ENCODE data around the gene PACRG.

Gene PACRG

GRCh38 chr6:163121270-163121669 lies 393.5 kb downstream of the PACRG start:
- H3K9me3 ChIP-seq (ENCODE audit: insufficient read depth, low read length) = peaks cover 3% of the 10 kb centered on the region; the same call in 1 of the 2 replicates
- no peaks in the 10 kb centered on the region for H3K4me1 ChIP-seq (ENCODE audit: insufficient read depth, insufficient read length)
- H3K9ac ChIP-seq (ENCODE audit: insufficient read length, low read depth) = no peak overlapping the region
- TF ChIP-seq ZNF274 (IDR thresholded peaks at IDR 0.05; ENCODE audit: low read depth, low read length) (no peak), YY1 (IDR thresholded peaks at IDR 0.05; ENCODE audit: insufficient read depth, insufficient read length) (no peak), SUZ12 (IDR thresholded peaks at IDR 0.05; ENCODE audit: extremely low read depth, insufficient read depth, insufficient read length) (no peak)
- no peak for DNase-seq (ENCODE audit: low read depth, low spot score)
- no peaks in the 10 kb centered on the region for H3K36me3 ChIP-seq (ENCODE audit: insufficient read depth, insufficient read length, low read length)
- H3K27me3 ChIP-seq (ENCODE audit: insufficient read depth, insufficient read length) = no peaks in the 10 kb centered on the region
- no peak overlapping the region for H3K4me3 ChIP-seq (ENCODE audit: insufficient read length, low read depth)

GRCh38 chr6:163122365-163122764 lies 394.6 kb downstream of the PACRG start:
- DNase-seq (ENCODE audit: low read depth, low spot score) = no peak
- TF ChIP-seq YY1 (IDR thresholded peaks at IDR 0.05; ENCODE audit: insufficient read depth, insufficient read length) (no peak), ZNF274 (IDR thresholded peaks at IDR 0.05; ENCODE audit: low read depth, low read length) (no peak), SUZ12 (IDR thresholded peaks at IDR 0.05; ENCODE audit: extremely low read depth, insufficient read depth, insufficient read length) (no peak)
- no peaks in the 10 kb centered on the region for H3K4me1 ChIP-seq (ENCODE audit: insufficient read depth, insufficient read length)
- H3K9ac ChIP-seq (ENCODE audit: insufficient read length, low read depth) = no peak overlapping the region
- H3K4me3 ChIP-seq (ENCODE audit: insufficient read length, low read depth) = no peak overlapping the region
- H3K27me3 ChIP-seq (ENCODE audit: insufficient read depth, insufficient read length) = no peaks in the 10 kb centered on the region
- H3K36me3 ChIP-seq (ENCODE audit: insufficient read depth, insufficient read length, low read length) = no peaks in the 10 kb centered on the region
- peaks cover 3% of the 10 kb centered on the region; the same call in 1 of the 2 replicates for H3K9me3 ChIP-seq (ENCODE audit: insufficient read depth, low read length)

GRCh38 chr6:163123098-163123497 lies 395.3 kb downstream of the PACRG start:
- no peaks in the 10 kb centered on the region for H3K27me3 ChIP-seq (ENCODE audit: insufficient read depth, insufficient read length)
- H3K36me3 ChIP-seq (ENCODE audit: insufficient read depth, insufficient read length, low read length) = no peaks in the 10 kb centered on the region
- TF ChIP-seq SUZ12 (IDR thresholded peaks at IDR 0.05; ENCODE audit: extremely low read depth, insufficient read depth, insufficient read length) (no peak), YY1 (IDR thresholded peaks at IDR 0.05; ENCODE audit: insufficient read depth, insufficient read length) (no peak), ZNF274 (IDR thresholded peaks at IDR 0.05; ENCODE audit: low read depth, low read length) (no peak)
- no peaks in the 10 kb centered on the region for H3K4me1 ChIP-seq (ENCODE audit: insufficient read depth, insufficient read length)
- H3K4me3 ChIP-seq (ENCODE audit: insufficient read length, low read depth) = no peak overlapping the region
- no peak overlapping the region for H3K9ac ChIP-seq (ENCODE audit: insufficient read length, low read depth)
- peak; percentile 44 for DNase-seq (ENCODE audit: low read depth, low spot score)
- peaks cover 3% of the 10 kb centered on the region; the same call in 1 of the 2 replicates for H3K9me3 ChIP-seq (ENCODE audit: insufficient read depth, low read length)

GRCh38 chr6:163126741-163127140 lies 399.0 kb downstream of the PACRG start:
- Histone ChIP-seq H3K36me3 (ENCODE audit: insufficient read depth, insufficient read length, low read length) (no peaks in the 10 kb centered on the region), H3K9ac (ENCODE audit: insufficient read length, low read depth) (no peak overlapping the region), H3K4me1 (ENCODE audit: insufficient read depth, insufficient read length) (no peaks in the 10 kb centered on the region), H3K27me3 (ENCODE audit: insufficient read depth, insufficient read length) (no peaks in the 10 kb centered on the region), H3K9me3 (ENCODE audit: insufficient read depth, low read length) (peaks cover 3% of the 10 kb centered on the region; the same call in 1 of the 2 replicates), H3K4me3 (ENCODE audit: insufficient read length, low read depth) (no peak overlapping the region)
- no peak for TF ChIP-seq YY1 (IDR thresholded peaks at IDR 0.05; ENCODE audit: insufficient read depth, insufficient read length)
- TF ChIP-seq ZNF274 (IDR thresholded peaks at IDR 0.05; ENCODE audit: low read depth, low read length) = no peak
- no peak for TF ChIP-seq SUZ12 (IDR thresholded peaks at IDR 0.05; ENCODE audit: extremely low read depth, insufficient read depth, insufficient read length)
- DNase-seq (ENCODE audit: low read depth, low spot score) = no peak

- Histone ChIP-seq H3K4me1 (ENCODE audit: insufficient read depth, insufficient read length) (no peaks in the 10 kb centered on the region), H3K4me3 (ENCODE audit: insufficient read length, low read depth) (no peak overlapping the region), H3K36me3 (ENCODE audit: insufficient read depth, insufficient read length, low read length) (no peaks in the 10 kb centered on the region)
Measured at GRCh38 chr6:163127587-163127986, 399.8 kb downstream of the PACRG start.

GRCh38 chr6:163128324-163128723 lies 400.6 kb downstream of the PACRG start:
- DNase-seq (ENCODE audit: low read depth, low spot score) = no peak
- Histone ChIP-seq H3K27me3 (ENCODE audit: insufficient read depth, insufficient read length) (no peaks in the 10 kb centered on the region), H3K4me3 (ENCODE audit: insufficient read length, low read depth) (no peak overlapping the region), H3K9ac (ENCODE audit: insufficient read length, low read depth) (no peak overlapping the region), H3K36me3 (ENCODE audit: insufficient read depth, insufficient read length, low read length) (no peaks in the 10 kb centered on the region), H3K4me1 (ENCODE audit: insufficient read depth, insufficient read length) (no peaks in the 10 kb centered on the region), H3K9me3 (ENCODE audit: insufficient read depth, low read length) (no peaks in the 10 kb centered on the region)
- TF ChIP-seq SUZ12 (IDR thresholded peaks at IDR 0.05; ENCODE audit: extremely low read depth, insufficient read depth, insufficient read length) (no peak), YY1 (IDR thresholded peaks at IDR 0.05; ENCODE audit: insufficient read depth, insufficient read length) (no peak), ZNF274 (IDR thresholded peaks at IDR 0.05; ENCODE audit: low read depth, low read length) (no peak)

More at GRCh38 chr6:163127587-163127986, 399.8 kb downstream of the PACRG start:
- Histone ChIP-seq H3K27me3 (ENCODE audit: insufficient read depth, insufficient read length) (no peaks in the 10 kb centered on the region), H3K9me3 (ENCODE audit: insufficient read depth, low read length) (no peaks in the 10 kb centered on the region), H3K9ac (ENCODE audit: insufficient read length, low read depth) (no peak overlapping the region)
- DNase-seq (ENCODE audit: low read depth, low spot score) = no peak
- TF ChIP-seq YY1 (IDR thresholded peaks at IDR 0.05; ENCODE audit: insufficient read depth, insufficient read length) (no peak), ZNF274 (IDR thresholded peaks at IDR 0.05; ENCODE audit: low read depth, low read length) (no peak), SUZ12 (IDR thresholded peaks at IDR 0.05; ENCODE audit: extremely low read depth, insufficient read depth, insufficient read length) (no peak)

- no peak for DNase-seq (ENCODE audit: low read depth, low spot score)
- Histone ChIP-seq H3K4me3 (ENCODE audit: insufficient read length, low read depth) (no peak overlapping the region), H3K9me3 (ENCODE audit: insufficient read depth, low read length) (no peaks in the 10 kb centered on the region), H3K27me3 (ENCODE audit: insufficient read depth, insufficient read length) (no peaks in the 10 kb centered on the region), H3K36me3 (ENCODE audit: insufficient read depth, insufficient read length, low read length) (no peaks in the 10 kb centered on the region), H3K9ac (ENCODE audit: insufficient read length, low read depth) (no peak overlapping the region), H3K4me1 (ENCODE audit: insufficient read depth, insufficient read length) (no peaks in the 10 kb centered on the region)
- no peak for TF ChIP-seq SUZ12 (IDR thresholded peaks at IDR 0.05; ENCODE audit: extremely low read depth, insufficient read depth, insufficient read length)
- TF ChIP-seq YY1 (IDR thresholded peaks at IDR 0.05; ENCODE audit: insufficient read depth, insufficient read length) = no peak
- no peak for TF ChIP-seq ZNF274 (IDR thresholded peaks at IDR 0.05; ENCODE audit: low read depth, low read length)
Measured at GRCh38 chr6:163132050-163132750, 404.4 kb downstream of the PACRG start.

All from NT2/D1 (cell line).